ENCODE data around the gene MYLK3.

Gene MYLK3

GRCh38 chr16:46730801-46731690 lies 17.1 kb downstream of the MYLK3 start:
- no peak overlapping the region for H3K4me3 ChIP-seq (ENCODE audit: low read depth, low read length)
- no peak for DNase-seq (ENCODE audit: low read depth)

- H3K4me3 ChIP-seq (ENCODE audit: low read depth, low read length), result no peak overlapping the region
- no peak for DNase-seq (ENCODE audit: low read depth)
Measured at GRCh38 chr16:46730126-46730525, 18.0 kb downstream of the MYLK3 start.

GRCh38 chr16:46729326-46729995 lies 18.7 kb downstream of the MYLK3 start:
- DNase-seq (ENCODE audit: low read depth), result no peak
- H3K4me3 ChIP-seq (ENCODE audit: low read depth, low read length), result no peak overlapping the region

GRCh38 chr16:46728806-46729205 lies 19.3 kb downstream of the MYLK3 start:
- DNase-seq (ENCODE audit: low read depth), result no peak

GRCh38 chr16:46727630-46728029 lies 20.5 kb downstream of the MYLK3 start:
- H3K4me3 ChIP-seq (ENCODE audit: low read depth, low read length), result no peak overlapping the region
- no peak for DNase-seq (ENCODE audit: low read depth)

More at GRCh38 chr16:46728806-46729205, 19.3 kb downstream of the MYLK3 start:
- H3K4me3 ChIP-seq (ENCODE audit: low read depth, low read length), result no peak overlapping the region

GRCh38 chr16:46727184-46727583 lies 21.0 kb downstream of the MYLK3 start:
- no peak overlapping the region for H3K4me3 ChIP-seq (ENCODE audit: low read depth, low read length)
- DNase-seq (ENCODE audit: low read depth), result no peak

GRCh38 chr16:46721885-46722284 lies 26.3 kb downstream of the MYLK3 start:
- DNase-seq (ENCODE audit: low read depth), result no peak
- H3K4me3 ChIP-seq (ENCODE audit: low read depth, low read length), result no peak overlapping the region

- no peak overlapping the region for H3K4me3 ChIP-seq (ENCODE audit: low read depth, low read length)
- no peak for DNase-seq (ENCODE audit: low read depth)
Measured at GRCh38 chr16:46720619-46721018, 27.5 kb downstream of the MYLK3 start.

- DNase-seq (ENCODE audit: low read depth), result no peak
- no peak overlapping the region for H3K4me3 ChIP-seq (ENCODE audit: low read depth, low read length)
Measured at GRCh38 chr16:46719528-46719927, 28.6 kb downstream of the MYLK3 start.

GRCh38 chr16:46718214-46718613 lies 29.9 kb downstream of the MYLK3 start:
- no peak for DNase-seq (ENCODE audit: low read depth)
- no peak overlapping the region for H3K4me3 ChIP-seq (ENCODE audit: low read depth, low read length)

GRCh38 chr16:46717692-46718091 lies 30.5 kb downstream of the MYLK3 start:
- DNase-seq (ENCODE audit: low read depth), result no peak
- no peak overlapping the region for H3K4me3 ChIP-seq (ENCODE audit: low read depth, low read length)

- H3K4me3 ChIP-seq (ENCODE audit: low read depth, low read length), result no peak overlapping the region
- DNase-seq (ENCODE audit: low read depth), result no peak
Measured at GRCh38 chr16:46715769-46716305, 32.3 kb downstream of the MYLK3 start.

GRCh38 chr16:46714797-46715591 lies 33.1 kb downstream of the MYLK3 start:
- H3K4me3 ChIP-seq (ENCODE audit: low read depth, low read length), result no peak overlapping the region
- no peak for DNase-seq (ENCODE audit: low read depth)

GRCh38 chr16:46713634-46714033 lies 34.5 kb downstream of the MYLK3 start:
- no peak overlapping the region for H3K4me3 ChIP-seq (ENCODE audit: low read depth, low read length)
- DNase-seq (ENCODE audit: low read depth), result no peak

GRCh38 chr16:46712911-46713310 lies 35.2 kb downstream of the MYLK3 start:
- no peak overlapping the region for H3K4me3 ChIP-seq (ENCODE audit: low read depth, low read length)
- DNase-seq (ENCODE audit: low read depth), result no peak

- no peak overlapping the region for H3K4me3 ChIP-seq (ENCODE audit: low read depth, low read length)
- DNase-seq (ENCODE audit: low read depth), result no peak
Measured at GRCh38 chr16:46711106-46712058, 36.8 kb downstream of the MYLK3 start.

GRCh38 chr16:46709469-46710005 lies 38.6 kb downstream of the MYLK3 start:
- DNase-seq (ENCODE audit: low read depth), result no peak
- H3K4me3 ChIP-seq (ENCODE audit: low read depth, low read length), result no peak overlapping the region

GRCh38 chr16:46706642-46707041 lies 41.5 kb downstream of the MYLK3 start:
- no peak for DNase-seq (ENCODE audit: low read depth)
- no peak overlapping the region for H3K4me3 ChIP-seq (ENCODE audit: low read depth, low read length)
